Ramos (cell line): Measurements from ENCODE around the gene STAG1.
"Not testable (repeated sequence)": the region's sequence is repeated elsewhere in the genome, so short reads cannot be mapped to it uniquely, and the experiment has no call there.

ENCODE experiments used
- in situ Hi-C: fragments of 300-500 bp; cut with MboI; formaldehyde crosslinking; loops from one replicate; pipeline ENCODE4 v1.14.3; 2022; ENCODE audit warnings: low sequenced_read_pairs; ENCODE audit not compliant: unreplicated experiment

Gene STAG1

GRCh38 chr3:136658946-136659682 is 93.1 kb downstream of the STAG1 start:
- in situ Hi-C loops: no loop called here

GRCh38 chr3:136657526-136657925 is 94.7 kb downstream of the STAG1 start:
- in situ Hi-C loops: no loop called here

GRCh38 chr3:136653628-136654027 is 98.5 kb downstream of the STAG1 start:
- in situ Hi-C loops: no loop called here

GRCh38 chr3:136651581-136651980 is 100.6 kb downstream of the STAG1 start:
- in situ Hi-C loops: no loop called here

GRCh38 chr3:136650461-136650860 is 101.7 kb downstream of the STAG1 start:
- in situ Hi-C loops: no loop called here

- in situ Hi-C loops: no loop called here
These were observed 106.3 kb downstream of the STAG1 start for GRCh38 chr3:136645915-136646314.

- in situ Hi-C loops: no loop called here
These were observed 108.0 kb downstream of the STAG1 start for GRCh38 chr3:136644212-136644611.

GRCh38 chr3:136643380-136643779 is 108.8 kb downstream of the STAG1 start:
- in situ Hi-C loops: not testable (repeated sequence)

GRCh38 chr3:136642711-136643110 is 109.5 kb downstream of the STAG1 start:
- in situ Hi-C loops: no loop called here

- in situ Hi-C loops: no loop called here
These were observed 113.1 kb downstream of the STAG1 start for GRCh38 chr3:136639069-136639468.

GRCh38 chr3:136637176-136637575 is 115.0 kb downstream of the STAG1 start:
- in situ Hi-C loops: no loop called here

- in situ Hi-C loops: no loop called here
These were observed 117.4 kb downstream of the STAG1 start for GRCh38 chr3:136634821-136635220.

GRCh38 chr3:136632625-136633081 is 119.5 kb downstream of the STAG1 start:
- in situ Hi-C loops: no loop called here

- in situ Hi-C loops: no loop called here
These were observed 120.8 kb downstream of the STAG1 start for GRCh38 chr3:136631424-136631823.

- in situ Hi-C loops: no loop called here
These were observed 121.3 kb downstream of the STAG1 start for GRCh38 chr3:136630915-136631314.

- in situ Hi-C loops: no loop called here
These were observed 125.7 kb downstream of the STAG1 start for GRCh38 chr3:136626493-136626892.

GRCh38 chr3:136624894-136625815 is 127.0 kb downstream of the STAG1 start:
- in situ Hi-C loops: no loop called here

GRCh38 chr3:136624371-136624770 is 127.8 kb downstream of the STAG1 start:
- in situ Hi-C loops: no loop called here

- in situ Hi-C loops: no loop called here
These were observed 130.6 kb downstream of the STAG1 start for GRCh38 chr3:136621628-136622027.

GRCh38 chr3:136620436-136620835 is 131.7 kb downstream of the STAG1 start:
- in situ Hi-C loops: no loop called here

- in situ Hi-C loops: not testable (repeated sequence)
These were observed 134.1 kb downstream of the STAG1 start for GRCh38 chr3:136617969-136618525.
